SK-N-SH (cell line): ENCODE measurements around the gene RPAP2.

ENCODE experiments used
- CTCF ChIP-seq: fragments of 200-600 bp; sonication (generic); IDR thresholded peaks from 2 replicates; pipeline ENCODE4 v1.6.1; 2017; ENCODE audit warnings: antibody characterized with exemption, mild to moderate bottlenecking, moderate library complexity
- FOSL2 ChIP-seq: IDR thresholded peaks from 2 replicates; pipeline ENCODE4 v1.4.0; 2012; ENCODE audit warnings: low read depth, mild to moderate bottlenecking, moderate library complexity, borderline replicate concordance
- IRF3 ChIP-seq: fragments of 150-350 bp; IDR thresholded peaks from 2 replicates; pipeline ENCODE4 v1.6.1; 2016; ENCODE audit warnings: mild to moderate bottlenecking, low read depth, low read length
- JUND ChIP-seq: IDR thresholded peaks from 2 replicates; pipeline ENCODE4 v1.4.0; 2012
- MAX ChIP-seq: IDR thresholded peaks from 2 replicates; pipeline ENCODE4 v1.4.0; 2012; ENCODE audit warnings: low read depth
- POLR2AphosphoS5 ChIP-seq: IDR thresholded peaks from 2 replicates; pipeline ENCODE4 v1.6.1; 2012; ENCODE audit warnings: low read depth, low read length
- RXRA ChIP-seq: IDR thresholded peaks from 2 replicates; pipeline ENCODE4 v1.4.0; 2012; ENCODE audit warnings: low read depth, mild to moderate bottlenecking, borderline replicate concordance
- SMC3 ChIP-seq: IDR thresholded peaks from 2 replicates; pipeline ENCODE4 v1.6.1; 2012; ENCODE audit warnings: low read depth, low read length, improper control_type of control experiment
- TAF1 ChIP-seq: IDR thresholded peaks from 2 replicates; pipeline ENCODE4 v1.6.1; 2012; ENCODE audit warnings: low read depth, mild to moderate bottlenecking, low read length, moderate library complexity, borderline replicate concordance
- USF2 ChIP-seq: fragments of 150-350 bp; IDR thresholded peaks from 2 replicates; pipeline ENCODE4 v1.6.1; 2017; ENCODE audit warnings: antibody characterized with exemption, low read length, low read depth, borderline replicate concordance
- YY1 ChIP-seq: IDR thresholded peaks from 2 replicates; pipeline ENCODE4 v1.4.0; 2012; ENCODE audit warnings: low read depth, mild to moderate bottlenecking

- TF ChIP-seq CTCF (no peak), TAF1 (no peak), MAX (no peak), SMC3 (no peak), POLR2AphosphoS5 (no peak), RXRA (no peak), USF2 (no peak), FOSL2 (no peak), IRF3 (no peak), YY1 (no peak), JUND (no peak)
Observed at GRCh38 chr1:92324784-92325183, 25.9 kb downstream of the RPAP2 start.
